HG03432 (cell line): Measurements from ENCODE around the gene THEMIS.

Experiments
- ATAC-seq: cut with Tn5 transposase; IDR thresholded peaks from one replicate; pipeline ENCODE4 v1.9.1; 2021; ENCODE audit warnings: mild to moderate bottlenecking, moderate library complexity; ENCODE audit not compliant: unreplicated experiment

The THEMIS gene

GRCh38 chr6:127864701-127865100, 36.2 kb downstream of the THEMIS start:
- no peak for ATAC-seq

GRCh38 chr6:127860723-127861122, 40.1 kb downstream of the THEMIS start:
- ATAC-seq = no peak

GRCh38 chr6:127859956-127860355, 40.9 kb downstream of the THEMIS start:
- no peak for ATAC-seq

GRCh38 chr6:127858727-127859391, 42.0 kb downstream of the THEMIS start:
- no peak for ATAC-seq

- no peak for ATAC-seq
These were observed 43.7 kb downstream of the THEMIS start for GRCh38 chr6:127857051-127857637.

GRCh38 chr6:127855542-127856159, 45.2 kb downstream of the THEMIS start:
- no peak for ATAC-seq

GRCh38 chr6:127854009-127854408, 46.8 kb downstream of the THEMIS start:
- no peak for ATAC-seq

GRCh38 chr6:127851197-127851596, 49.7 kb downstream of the THEMIS start:
- no peak for ATAC-seq

GRCh38 chr6:127845242-127845641, 55.6 kb downstream of the THEMIS start:
- no peak for ATAC-seq

GRCh38 chr6:127844529-127844928, 56.3 kb downstream of the THEMIS start:
- ATAC-seq = no peak

- no peak for ATAC-seq
These were observed 57.3 kb downstream of the THEMIS start for GRCh38 chr6:127843582-127843981.

GRCh38 chr6:127842562-127842961, 58.3 kb downstream of the THEMIS start:
- no peak for ATAC-seq

- no peak for ATAC-seq
These were observed 59.0 kb downstream of the THEMIS start for GRCh38 chr6:127841811-127842210.

GRCh38 chr6:127834136-127834535, 66.7 kb downstream of the THEMIS start:
- no peak for ATAC-seq

- no peak for ATAC-seq
These were observed 67.5 kb downstream of the THEMIS start for GRCh38 chr6:127833336-127833735.

GRCh38 chr6:127832381-127832780, 68.5 kb downstream of the THEMIS start:
- no peak for ATAC-seq

- ATAC-seq = no peak
These were observed 76.8 kb downstream of the THEMIS start for GRCh38 chr6:127824061-127824460.

GRCh38 chr6:127821431-127821830, 79.4 kb downstream of the THEMIS start:
- ATAC-seq = no peak

- ATAC-seq = no peak
These were observed 82.7 kb downstream of the THEMIS start for GRCh38 chr6:127818149-127818548.

GRCh38 chr6:127816643-127817042, 84.2 kb downstream of the THEMIS start:
- ATAC-seq = no peak

GRCh38 chr6:127813699-127814027, 87.2 kb downstream of the THEMIS start:
- ATAC-seq = no peak

- no peak for ATAC-seq
These were observed 87.7 kb downstream of the THEMIS start for GRCh38 chr6:127812985-127813698.
